Measurements from ENCODE around the gene WNT3. TPM values are rescaled to one million over a fixed set of nuclear protein-coding genes. Genes with fewer than 3 reads are reported as not detected.
A peak's percentile ranks its signal among the peaks of the same experiment; 100 is the strongest.

WNT3 gene
- total and polyA plus RNA-seq, 10 of the 15 experiments (the other 5 are each of a cell fraction or from before 2014, with no cell fraction given): 0.01 to 0.03 TPM; not detected in 8

DNA sequence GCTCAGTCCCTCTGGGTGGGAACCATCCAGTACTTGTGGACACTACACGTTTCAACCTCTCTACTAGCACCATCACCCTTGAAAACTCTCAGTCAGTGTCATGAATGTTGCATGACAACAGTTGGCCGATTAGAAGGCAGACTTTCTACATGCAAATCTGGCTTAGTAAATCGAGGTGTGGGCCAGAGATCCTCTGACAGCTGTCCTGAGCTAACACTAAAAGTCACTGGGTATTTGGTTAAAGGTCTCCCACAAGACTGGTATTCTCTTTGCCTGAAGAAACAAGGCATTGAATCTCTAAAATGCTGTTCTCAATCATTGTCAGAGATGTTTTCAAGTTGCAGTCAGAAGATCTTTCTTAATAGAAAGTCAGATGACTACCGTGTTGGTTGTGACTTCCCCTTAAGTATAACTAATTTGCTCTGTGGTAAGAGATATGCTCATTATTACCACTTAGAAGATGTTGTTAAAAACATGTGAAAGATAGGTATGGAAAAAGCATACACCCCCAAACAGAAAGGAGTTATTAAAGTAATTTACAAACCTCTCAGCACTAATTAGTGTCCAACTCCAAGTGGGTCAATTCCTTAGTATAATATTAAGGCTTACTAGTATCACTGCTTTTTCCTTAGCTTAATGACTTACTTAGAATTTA, 62.3 kb downstream of the WNT3 start:
- H3K9ac ChIP-seq (ENCODE audit: control insufficient read depth, insufficient read depth, low read length): no peak overlapping the region
- in situ Hi-C loops (cut with MboI) (no loop called here), intact Hi-C loops (cut with micrococcal nuclease; ENCODE audit: unreplicated experiment) (no loop called here)
- ATAC-seq (no peak), DNase-seq (ENCODE audit: low read depth, low spot score) (no peak), FAIRE-seq (no peak)
- POLR2A ChIA-PET: no interaction called here
- 51% methylated on average over 4 of the region's 4 CpGs for WGBS (ENCODE audit: insufficient coverage, insufficient replicate concordance, low lambda C conversion rate, missing lambda C conversion rate)
- peak in 1 of 2 experiments; percentile 22; a peak in 1 of 4 replicates for TF ChIP-seq IKZF2 (IDR thresholded peaks at IDR 0.05)
- peak; percentile 27; the same call in 1 of the 2 replicates for TF ChIP-seq PKNOX1 (IDR thresholded peaks at IDR 0.05)
- TF ChIP-seq RAD51 (IDR thresholded peaks at IDR 0.05): peak; percentile 37; the same call in 1 of the 2 replicates
- TF ChIP-seq WRNIP1 (IDR thresholded peaks at IDR 0.05; ENCODE audit: borderline replicate concordance, low read depth, low read length): no peak
- TF ChIP-seq, protein P1, sequence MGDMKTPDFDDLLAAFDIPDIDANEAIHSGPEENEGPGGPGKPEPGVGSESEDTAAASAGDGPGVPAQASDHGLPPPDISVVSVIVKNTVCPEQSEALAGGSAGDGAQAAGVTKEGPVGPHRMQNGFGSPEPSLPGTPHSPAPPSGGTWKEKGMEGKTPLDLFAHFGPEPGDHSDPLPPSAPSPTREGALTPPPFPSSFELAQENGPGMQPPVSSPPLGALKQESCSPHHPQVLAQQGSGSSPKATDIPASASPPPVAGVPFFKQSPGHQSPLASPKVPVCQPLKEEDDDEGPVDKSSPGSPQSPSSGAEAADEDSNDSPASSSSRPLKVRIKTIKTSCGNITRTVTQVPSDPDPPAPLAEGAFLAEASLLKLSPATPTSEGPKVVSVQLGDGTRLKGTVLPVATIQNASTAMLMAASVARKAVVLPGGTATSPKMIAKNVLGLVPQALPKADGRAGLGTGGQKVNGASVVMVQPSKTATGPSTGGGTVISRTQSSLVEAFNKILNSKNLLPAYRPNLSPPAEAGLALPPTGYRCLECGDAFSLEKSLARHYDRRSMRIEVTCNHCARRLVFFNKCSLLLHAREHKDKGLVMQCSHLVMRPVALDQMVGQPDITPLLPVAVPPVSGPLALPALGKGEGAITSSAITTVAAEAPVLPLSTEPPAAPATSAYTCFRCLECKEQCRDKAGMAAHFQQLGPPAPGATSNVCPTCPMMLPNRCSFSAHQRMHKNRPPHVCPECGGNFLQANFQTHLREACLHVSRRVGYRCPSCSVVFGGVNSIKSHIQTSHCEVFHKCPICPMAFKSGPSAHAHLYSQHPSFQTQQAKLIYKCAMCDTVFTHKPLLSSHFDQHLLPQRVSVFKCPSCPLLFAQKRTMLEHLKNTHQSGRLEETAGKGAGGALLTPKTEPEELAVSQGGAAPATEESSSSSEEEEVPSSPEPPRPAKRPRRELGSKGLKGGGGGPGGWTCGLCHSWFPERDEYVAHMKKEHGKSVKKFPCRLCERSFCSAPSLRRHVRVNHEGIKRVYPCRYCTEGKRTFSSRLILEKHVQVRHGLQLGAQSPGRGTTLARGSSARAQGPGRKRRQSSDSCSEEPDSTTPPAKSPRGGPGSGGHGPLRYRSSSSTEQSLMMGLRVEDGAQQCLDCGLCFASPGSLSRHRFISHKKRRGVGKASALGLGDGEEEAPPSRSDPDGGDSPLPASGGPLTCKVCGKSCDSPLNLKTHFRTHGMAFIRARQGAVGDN (IDR thresholded peaks at IDR 0.05): 0 out of 2 replicates have a peak, but pooled peaks have one; percentile 14
- TF ChIP-seq MTA2 (IDR thresholded peaks at IDR 0.05; ENCODE audit: low read depth): peak; percentile 97
- TF ChIP-seq STAT3 (IDR thresholded peaks at IDR 0.05; ENCODE audit: low read depth, low read length): no peak
- TF ChIP-seq SMAD1 (IDR thresholded peaks at IDR 0.05; ENCODE audit: low read depth, partially characterized antibody): no peak
- SMC1A ChIA-PET (ENCODE audit: uncharacterized antibody, unreplicated experiment): no interaction called here
- H3K27me3 ChIP-seq (replicated peaks in 1 of 2; ENCODE audit: control insufficient read depth in 2 of 2, insufficient read depth in 2 of 2, low read length in 1 of 2): no peaks in the 10 kb centered on the region
- no peaks in the 10 kb centered on the region for H4K20me1 ChIP-seq (ENCODE audit: control insufficient read depth, insufficient read depth)
- H3K4me2 ChIP-seq (ENCODE audit: control insufficient read depth, insufficient read depth): no peak overlapping the region
- peaks cover 3 to 18% of the 10 kb centered on the region in 2 experiments; a peak in 3 of 4 replicates for H3K36me3 ChIP-seq (ENCODE audit: control insufficient read depth in 2 of 2, insufficient read depth in 2 of 2, low read length in 1 of 2)
- no peaks in the 10 kb centered on the region for H3K79me2 ChIP-seq (ENCODE audit: control insufficient read depth, insufficient read depth, low read length)
- BruUV-seq (replicated peaks): no TSS peak
- H3K9me3 ChIP-seq (replicated peaks; ENCODE audit: control insufficient read depth, insufficient read depth, low read length): no peaks in the 10 kb centered on the region
- H3K4me1 ChIP-seq (ENCODE audit: control insufficient read depth, insufficient read depth, low read length): no peaks in the 10 kb centered on the region
- RAD21 ChIA-PET (ENCODE audit: unreplicated experiment): no interaction called here
- H3K4me3 ChIP-seq: no peak overlapping the region
- CTCF ChIA-PET: no interaction called here
- H2AFZ ChIP-seq (ENCODE audit: control insufficient read depth, low read depth, low read length): no peak overlapping the region
- H3K27ac ChIP-seq (ENCODE audit: control insufficient read depth, insufficient read depth): no peak overlapping the region

Data from GM12878 (cell line).